Measurements from ENCODE around the gene PDIA2.

Gene PDIA2

DNA sequence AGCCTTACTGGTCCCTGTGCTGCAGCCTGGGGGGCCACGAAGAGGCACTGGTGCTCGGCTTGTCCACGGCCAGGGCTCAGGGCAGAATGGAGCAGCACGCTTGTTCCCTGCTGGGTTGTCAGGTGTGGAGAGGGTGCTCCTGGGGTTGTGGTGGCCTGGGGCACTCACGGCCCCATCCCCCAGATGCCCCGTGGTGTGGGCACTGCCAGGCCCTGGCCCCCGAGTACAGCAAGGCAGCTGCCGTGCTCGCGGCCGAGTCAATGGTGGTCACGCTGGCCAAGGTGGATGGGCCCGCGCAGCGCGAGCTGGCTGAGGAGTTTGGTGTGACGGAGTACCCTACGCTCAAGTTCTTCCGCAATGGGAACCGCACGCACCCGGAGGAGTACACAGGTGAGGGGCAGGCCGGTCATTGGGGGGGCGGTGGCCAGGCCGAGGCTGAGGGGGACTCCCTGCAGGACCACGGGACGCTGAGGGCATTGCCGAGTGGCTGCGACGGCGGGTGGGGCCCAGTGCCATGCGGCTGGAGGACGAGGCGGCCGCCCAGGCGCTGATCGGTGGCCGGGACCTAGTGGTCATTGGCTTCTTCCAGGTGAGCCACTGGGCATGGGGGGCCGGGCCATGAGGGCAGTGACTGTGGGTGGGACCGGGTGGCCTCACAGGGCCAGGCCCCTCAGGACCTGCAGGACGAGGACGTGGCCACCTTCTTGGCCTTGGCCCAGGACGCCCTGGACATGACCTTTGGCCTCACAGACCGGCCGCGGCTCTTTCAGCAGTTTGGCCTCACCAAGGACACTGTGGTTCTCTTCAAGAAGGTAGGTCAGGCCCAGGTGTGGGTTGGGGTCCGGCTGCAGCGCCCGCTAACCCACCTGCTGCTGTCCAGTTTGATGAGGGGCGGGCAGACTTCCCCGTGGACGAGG, 1.5 kb downstream of the PDIA2 start:
- TF ChIP-seq, protein P1, sequence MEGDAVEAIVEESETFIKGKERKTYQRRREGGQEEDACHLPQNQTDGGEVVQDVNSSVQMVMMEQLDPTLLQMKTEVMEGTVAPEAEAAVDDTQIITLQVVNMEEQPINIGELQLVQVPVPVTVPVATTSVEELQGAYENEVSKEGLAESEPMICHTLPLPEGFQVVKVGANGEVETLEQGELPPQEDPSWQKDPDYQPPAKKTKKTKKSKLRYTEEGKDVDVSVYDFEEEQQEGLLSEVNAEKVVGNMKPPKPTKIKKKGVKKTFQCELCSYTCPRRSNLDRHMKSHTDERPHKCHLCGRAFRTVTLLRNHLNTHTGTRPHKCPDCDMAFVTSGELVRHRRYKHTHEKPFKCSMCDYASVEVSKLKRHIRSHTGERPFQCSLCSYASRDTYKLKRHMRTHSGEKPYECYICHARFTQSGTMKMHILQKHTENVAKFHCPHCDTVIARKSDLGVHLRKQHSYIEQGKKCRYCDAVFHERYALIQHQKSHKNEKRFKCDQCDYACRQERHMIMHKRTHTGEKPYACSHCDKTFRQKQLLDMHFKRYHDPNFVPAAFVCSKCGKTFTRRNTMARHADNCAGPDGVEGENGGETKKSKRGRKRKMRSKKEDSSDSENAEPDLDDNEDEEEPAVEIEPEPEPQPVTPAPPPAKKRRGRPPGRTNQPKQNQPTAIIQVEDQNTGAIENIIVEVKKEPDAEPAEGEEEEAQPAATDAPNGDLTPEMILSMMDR (IDR thresholded peaks at IDR 0.05) = no peak
- no peak for TF ChIP-seq ZFX (IDR thresholded peaks at IDR 0.05; ENCODE audit: borderline replicate concordance)
- no peak overlapping the region for H3K27ac ChIP-seq

DNA sequence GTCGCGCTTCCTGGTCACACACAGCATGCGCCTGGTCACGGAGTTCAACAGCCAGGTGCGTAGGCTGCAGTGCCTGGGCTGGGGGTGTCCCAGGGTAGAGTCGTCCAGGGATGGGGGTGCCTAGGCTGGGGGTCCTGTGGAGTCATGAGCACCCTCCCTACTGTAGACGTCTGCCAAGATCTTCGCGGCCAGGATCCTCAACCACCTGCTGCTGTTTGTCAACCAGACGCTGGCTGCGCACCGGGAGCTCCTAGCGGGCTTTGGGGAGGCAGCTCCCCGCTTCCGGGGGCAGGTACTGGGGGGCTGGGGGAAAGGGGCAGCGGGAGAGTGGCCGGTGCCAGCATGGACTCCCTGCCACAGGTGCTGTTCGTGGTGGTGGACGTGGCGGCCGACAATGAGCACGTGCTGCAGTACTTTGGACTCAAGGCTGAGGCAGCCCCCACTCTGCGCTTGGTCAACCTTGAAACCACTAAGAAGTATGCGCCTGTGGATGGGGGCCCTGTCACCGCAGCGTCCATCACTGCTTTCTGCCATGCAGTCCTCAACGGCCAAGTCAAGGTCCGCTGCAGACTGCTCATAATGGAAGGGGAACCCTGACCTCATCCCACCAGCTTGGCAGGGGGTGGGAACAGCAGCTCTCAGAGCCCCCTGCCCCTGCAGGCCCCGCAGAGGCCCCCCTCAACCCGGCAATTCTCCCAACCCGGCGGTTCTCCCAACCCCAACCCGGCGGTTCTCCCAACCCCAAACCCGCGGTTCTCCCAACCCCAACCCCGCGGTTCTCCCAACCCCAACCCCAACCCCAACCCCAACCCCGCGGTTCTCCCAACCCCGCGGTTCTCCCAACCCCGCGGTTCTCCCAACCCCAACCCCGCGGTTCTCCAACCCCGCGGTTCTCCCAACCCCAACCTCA, 2.4 kb downstream of the PDIA2 start:
- no peak for TF ChIP-seq ZFX (IDR thresholded peaks at IDR 0.05; ENCODE audit: borderline replicate concordance)
- TF ChIP-seq, protein P1 (IDR thresholded peaks at IDR 0.05) = no peak
- no peak overlapping the region for H3K27ac ChIP-seq

DNA sequence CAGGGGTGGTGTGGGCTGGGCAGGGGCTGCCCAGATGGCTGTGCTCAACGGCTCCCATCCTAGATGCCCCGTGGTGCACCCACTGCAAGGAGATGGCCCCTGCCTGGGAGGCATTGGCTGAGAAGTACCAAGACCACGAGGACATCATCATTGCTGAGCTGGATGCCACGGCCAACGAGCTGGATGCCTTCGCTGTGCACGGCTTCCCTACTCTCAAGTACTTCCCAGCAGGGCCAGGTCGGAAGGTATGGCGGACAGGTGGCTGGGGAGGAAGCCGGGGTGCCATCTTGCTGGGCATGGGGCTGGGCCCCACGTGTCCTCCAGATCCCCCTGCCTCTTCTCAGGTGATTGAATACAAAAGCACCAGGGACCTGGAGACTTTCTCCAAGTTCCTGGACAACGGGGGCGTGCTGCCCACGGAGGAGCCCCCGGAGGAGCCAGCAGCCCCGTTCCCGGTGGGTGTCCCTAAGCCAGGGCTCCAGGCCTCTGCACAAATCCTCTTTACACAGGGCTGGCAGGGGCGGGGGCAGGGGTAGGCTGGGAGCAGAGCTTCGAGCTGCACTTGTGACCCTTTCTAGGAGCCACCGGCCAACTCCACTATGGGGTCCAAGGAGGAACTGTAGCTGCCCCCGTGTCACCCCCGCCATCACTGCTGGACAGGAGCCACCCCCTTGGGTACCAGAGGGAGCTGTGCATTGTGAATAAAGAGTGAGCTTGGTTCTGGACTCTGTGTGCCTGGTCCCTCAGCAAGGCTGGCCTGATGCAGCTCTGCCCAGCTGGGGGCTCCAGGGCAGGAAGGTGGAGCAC, 3.7 kb downstream of the PDIA2 start:
- TF ChIP-seq, protein P1 (IDR thresholded peaks at IDR 0.05) = no peak
- no peak for TF ChIP-seq ZFX (IDR thresholded peaks at IDR 0.05; ENCODE audit: borderline replicate concordance)
- H3K27ac ChIP-seq = no peak overlapping the region

DNA sequence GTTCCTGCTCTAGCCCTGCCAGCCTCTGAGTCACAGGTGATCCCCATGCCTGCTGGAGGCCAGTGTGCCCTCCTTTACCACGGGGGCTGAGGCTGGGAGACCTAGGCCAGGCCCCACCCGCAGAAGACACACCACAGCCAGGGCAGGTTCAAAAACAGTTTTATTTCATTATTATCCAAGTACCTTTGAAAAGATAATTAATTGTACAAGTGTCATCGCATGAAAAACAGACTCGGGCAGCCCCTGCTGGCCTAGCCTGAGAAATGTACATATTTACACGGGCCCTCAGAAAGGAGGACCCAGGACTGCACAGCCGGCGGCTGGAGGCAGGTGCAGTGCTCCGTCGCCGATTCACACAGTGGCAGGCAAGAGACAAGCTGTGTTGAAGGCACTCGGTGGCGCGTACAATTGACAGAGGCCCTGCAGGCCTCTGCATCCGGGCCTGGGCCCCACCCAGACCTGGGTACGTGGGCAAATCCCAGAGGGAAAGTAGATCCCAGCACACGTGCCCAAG, 4.4 kb downstream of the PDIA2 start:
- TF ChIP-seq ZFX (IDR thresholded peaks at IDR 0.05; ENCODE audit: borderline replicate concordance) = no peak
- TF ChIP-seq, protein P1 (IDR thresholded peaks at IDR 0.05) = 0 out of 2 replicates have a peak, but pooled peaks have one; percentile 10
- H3K27ac ChIP-seq = no peak overlapping the region

DNA sequence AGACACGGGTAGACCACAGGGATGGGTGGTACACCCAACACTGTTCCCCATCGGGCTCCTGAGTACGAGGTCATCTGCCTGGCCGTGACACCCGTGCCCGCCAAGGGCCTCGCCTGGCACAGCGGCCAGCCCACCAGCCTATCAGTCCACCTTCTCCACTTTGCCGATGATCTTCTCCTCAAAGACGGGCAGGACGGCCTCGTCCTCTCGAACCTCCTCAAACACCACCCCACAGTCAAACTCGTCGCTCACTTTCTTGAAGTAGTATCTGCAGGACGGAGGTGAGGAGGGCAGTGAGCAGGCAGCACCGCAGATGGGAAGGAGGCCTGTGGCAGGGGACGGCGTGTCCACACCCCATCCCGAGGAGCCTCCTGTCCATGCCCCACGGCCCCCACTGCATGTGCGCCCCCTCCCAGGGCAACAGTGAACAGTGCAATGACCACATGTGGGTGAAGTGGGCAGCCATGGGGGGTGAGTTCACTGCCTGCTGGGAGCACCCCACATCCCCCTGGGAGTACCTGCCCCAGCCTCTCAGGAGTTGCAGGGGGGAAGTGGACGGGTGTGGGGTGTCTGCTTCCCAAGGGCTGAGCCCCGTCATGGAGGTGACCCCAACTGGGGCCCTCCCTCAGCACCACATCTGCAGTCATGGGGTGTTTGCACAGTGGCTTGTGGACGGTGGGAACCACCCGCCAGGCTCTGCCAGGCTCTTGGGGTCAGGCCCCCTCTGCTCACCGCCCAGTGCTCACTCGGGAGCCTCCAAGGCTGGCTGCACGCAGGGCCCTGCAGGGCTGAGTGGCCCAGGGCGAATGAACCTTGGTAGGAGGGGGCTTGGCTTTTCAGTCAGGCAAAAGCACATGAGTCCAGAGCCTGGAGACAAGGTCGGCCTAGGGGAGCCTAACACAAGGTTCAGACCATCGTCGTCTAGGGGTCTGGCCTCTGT, 5.3 kb downstream of the PDIA2 start:
- TF ChIP-seq, protein P1 (IDR thresholded peaks at IDR 0.05) = no peak
- TF ChIP-seq ZFX (IDR thresholded peaks at IDR 0.05; ENCODE audit: borderline replicate concordance) = no peak
- no peak overlapping the region for H3K27ac ChIP-seq

Data from 22Rv1 (cell line).